Astrocyte (in vitro differentiated cells and primary cell): ENCODE results near the gene COPS3.

Experiments
- EZH2 ChIP-seq: IDR thresholded peaks from 2 replicates; pipeline ENCODE4 v1.6.1; 2012; ENCODE audit warnings: mild to moderate bottlenecking, low read length, inconsistent platforms; ENCODE audit not compliant: insufficient read depth
- TF ChIP-seq, protein P1 (sequence below): IDR thresholded peaks from 2 replicates; pipeline ENCODE4 v1.5.1; 2011; ENCODE audit warnings: low read depth, mild to moderate bottlenecking, inconsistent platforms, low read length, moderate library complexity; ENCODE audit not compliant: insufficient read depth

GRCh38 chr17:17328251-17328650, 47.2 kb upstream of the COPS3 start:
- TF ChIP-seq, protein P1, sequence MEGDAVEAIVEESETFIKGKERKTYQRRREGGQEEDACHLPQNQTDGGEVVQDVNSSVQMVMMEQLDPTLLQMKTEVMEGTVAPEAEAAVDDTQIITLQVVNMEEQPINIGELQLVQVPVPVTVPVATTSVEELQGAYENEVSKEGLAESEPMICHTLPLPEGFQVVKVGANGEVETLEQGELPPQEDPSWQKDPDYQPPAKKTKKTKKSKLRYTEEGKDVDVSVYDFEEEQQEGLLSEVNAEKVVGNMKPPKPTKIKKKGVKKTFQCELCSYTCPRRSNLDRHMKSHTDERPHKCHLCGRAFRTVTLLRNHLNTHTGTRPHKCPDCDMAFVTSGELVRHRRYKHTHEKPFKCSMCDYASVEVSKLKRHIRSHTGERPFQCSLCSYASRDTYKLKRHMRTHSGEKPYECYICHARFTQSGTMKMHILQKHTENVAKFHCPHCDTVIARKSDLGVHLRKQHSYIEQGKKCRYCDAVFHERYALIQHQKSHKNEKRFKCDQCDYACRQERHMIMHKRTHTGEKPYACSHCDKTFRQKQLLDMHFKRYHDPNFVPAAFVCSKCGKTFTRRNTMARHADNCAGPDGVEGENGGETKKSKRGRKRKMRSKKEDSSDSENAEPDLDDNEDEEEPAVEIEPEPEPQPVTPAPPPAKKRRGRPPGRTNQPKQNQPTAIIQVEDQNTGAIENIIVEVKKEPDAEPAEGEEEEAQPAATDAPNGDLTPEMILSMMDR: no peak
- no peak for TF ChIP-seq EZH2
